ENCODE results near the gene OR10A2. TPM values are rescaled to one million over a fixed set of nuclear protein-coding genes. Genes with fewer than 3 reads are reported as not detected.

Gene OR10A2
- total RNA-seq, 2 donors from 2014 or later, result not detected

- DNase-seq (ENCODE audit: low spot score), result no peak
- no peak for ATAC-seq (ENCODE audit: insufficient number of reproducible peaks, low FRiP score, low read depth)
- H3K27me3 ChIP-seq (replicated peaks; ENCODE audit: insufficient read depth), result no peaks in the 10 kb centered on the region
- no peaks in the 10 kb centered on the region for H3K36me3 ChIP-seq
- H3K4me1 ChIP-seq (ENCODE audit: control insufficient read depth in 1 of 2, low read depth in 2 of 2), result no peaks in the 10 kb centered on the region
- H3K4me3 ChIP-seq, result no peak overlapping the region
- H3K9me3 ChIP-seq, result no peaks in the 10 kb centered on the region
- no peak overlapping the region for H3K27ac ChIP-seq
- TF ChIP-seq, protein P1, sequence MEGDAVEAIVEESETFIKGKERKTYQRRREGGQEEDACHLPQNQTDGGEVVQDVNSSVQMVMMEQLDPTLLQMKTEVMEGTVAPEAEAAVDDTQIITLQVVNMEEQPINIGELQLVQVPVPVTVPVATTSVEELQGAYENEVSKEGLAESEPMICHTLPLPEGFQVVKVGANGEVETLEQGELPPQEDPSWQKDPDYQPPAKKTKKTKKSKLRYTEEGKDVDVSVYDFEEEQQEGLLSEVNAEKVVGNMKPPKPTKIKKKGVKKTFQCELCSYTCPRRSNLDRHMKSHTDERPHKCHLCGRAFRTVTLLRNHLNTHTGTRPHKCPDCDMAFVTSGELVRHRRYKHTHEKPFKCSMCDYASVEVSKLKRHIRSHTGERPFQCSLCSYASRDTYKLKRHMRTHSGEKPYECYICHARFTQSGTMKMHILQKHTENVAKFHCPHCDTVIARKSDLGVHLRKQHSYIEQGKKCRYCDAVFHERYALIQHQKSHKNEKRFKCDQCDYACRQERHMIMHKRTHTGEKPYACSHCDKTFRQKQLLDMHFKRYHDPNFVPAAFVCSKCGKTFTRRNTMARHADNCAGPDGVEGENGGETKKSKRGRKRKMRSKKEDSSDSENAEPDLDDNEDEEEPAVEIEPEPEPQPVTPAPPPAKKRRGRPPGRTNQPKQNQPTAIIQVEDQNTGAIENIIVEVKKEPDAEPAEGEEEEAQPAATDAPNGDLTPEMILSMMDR (IDR thresholded peaks at IDR 0.05), result no peak
These were observed 49.1 kb downstream of the OR10A2 start for GRCh38 chr11:6911948-6912347.

GRCh38 chr11:6919698-6920097 lies 56.8 kb downstream of the OR10A2 start:
- Histone ChIP-seq H3K4me3 (no peak overlapping the region), H3K9me3 (no peaks in the 10 kb centered on the region), H3K4me1 (ENCODE audit: control insufficient read depth in 1 of 2, low read depth in 2 of 2) (no peaks in the 10 kb centered on the region), H3K27me3 (replicated peaks; ENCODE audit: insufficient read depth) (no peaks in the 10 kb centered on the region), H3K27ac (no peak overlapping the region), H3K36me3 (no peaks in the 10 kb centered on the region)
- no peak for DNase-seq (ENCODE audit: low spot score)
- TF ChIP-seq, protein P1 (IDR thresholded peaks at IDR 0.05), result no peak
- no peak for ATAC-seq (ENCODE audit: insufficient number of reproducible peaks, low FRiP score, low read depth)

DNA sequence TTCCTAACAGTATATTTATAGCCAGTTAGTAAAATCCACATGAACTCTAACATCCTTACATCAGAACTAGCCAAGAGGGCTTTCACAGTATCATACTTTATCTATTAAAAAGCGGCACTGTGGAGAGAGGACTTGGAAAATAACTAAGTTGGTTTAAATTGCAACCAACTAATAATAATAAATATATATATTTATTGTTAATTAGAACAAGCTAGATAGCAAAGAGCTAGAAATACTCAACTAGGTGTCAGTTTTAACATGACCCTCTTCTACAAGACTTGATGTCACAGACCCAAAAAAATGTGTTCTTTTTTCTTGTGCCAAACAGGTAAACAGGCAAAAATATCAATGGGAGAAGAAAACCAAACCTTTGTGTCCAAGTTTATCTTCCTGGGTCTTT lies 57.8 kb downstream of the OR10A2 start, which contains the start of gene OR2D3:
OR2D3 (plus strand) TSS at position 301 of the 400 bp plus-strand sequence; CDS start at position 301, 0 bp downstream.
- no peaks in the 10 kb centered on the region for H3K9me3 ChIP-seq
- no peaks in the 10 kb centered on the region for H3K36me3 ChIP-seq
- no peak within 1 kb of the TSS for H3K27ac ChIP-seq
- no peaks in the 10 kb centered on the region for H3K4me1 ChIP-seq (ENCODE audit: control insufficient read depth in 1 of 2, low read depth in 2 of 2)
- ATAC-seq (ENCODE audit: insufficient number of reproducible peaks, low FRiP score, low read depth) (no peak), DNase-seq (ENCODE audit: low spot score) (no peak)
- H3K27me3 ChIP-seq (replicated peaks; ENCODE audit: insufficient read depth), result no peaks in the 10 kb centered on the region
- no peak within 1 kb of the TSS for H3K4me3 ChIP-seq
- TF ChIP-seq, protein P1 (IDR thresholded peaks at IDR 0.05), result no peak

Other genes starting within 250 kb of the OR10A2 start
- 10 to 100 TPM; 66.7 to 75.6 TPM for gene TPP1, start 243.6 kb upstream of the OR10A2 start, total RNA-seq
- 10 to 100 TPM; 62.3 to 73.5 TPM for gene DCHS1, start 207.2 kb upstream of the OR10A2 start, total RNA-seq
- 10 to 100 TPM; 20.6 to 53.6 TPM for gene MRPL17, start 179.7 kb upstream of the OR10A2 start, total RNA-seq
- gene OR2AG2, start 91.1 kb upstream of the OR10A2 start, total RNA-seq, result under 1 TPM in 1 of 2 donors, not detected in 1; 0.35 TPM
- gene OR2AG1, start 80.0 kb upstream of the OR10A2 start, total RNA-seq, result not detected
- gene OR6A2, start 63.4 kb upstream of the OR10A2 start, total RNA-seq, result under 1 TPM in 1 of 2 donors, not detected in 1; 0.35 TPM
- gene OR10A5, start 17.4 kb upstream of the OR10A2 start, total RNA-seq, result not detected
- not detected for gene OR10A4, start 13.6 kb downstream of the OR10A2 start, total RNA-seq
- 1 to 10 TPM in 1 of 2 donors, not detected in 1; 1.3 TPM for gene OR2D2, start 29.4 kb downstream of the OR10A2 start, total RNA-seq
- not detected for gene OR2D3, start 57.9 kb downstream of the OR10A2 start, total RNA-seq
- 1 to 10 TPM; 1.5 to 1.8 TPM for gene ZNF215, start 63.4 kb downstream of the OR10A2 start, total RNA-seq
- gene ZNF214, start 157.3 kb downstream of the OR10A2 start, total RNA-seq, result 1 to 10 TPM in 1 of 2 donors, under 1 TPM in 1; 0.68 to 2.3 TPM
- gene NLRP14, start 157.4 kb downstream of the OR10A2 start, total RNA-seq, result not detected
- not detected for gene RBMXL2, start 225.9 kb downstream of the OR10A2 start, total RNA-seq

All from thoracic aorta (tissue), 2 donors.